Prostate gland (tissue), 2 donors: ENCODE data around the gene SBF2. TPM values are rescaled to one million over a fixed set of nuclear protein-coding genes. Genes with fewer than 3 reads are reported as not detected.

Experiments
- DNase-seq: peaks from one replicate; pipeline ENCODE4 v3.0.0-alpha.2; 2019; ENCODE audit warnings: low spot score
- H3K27ac ChIP-seq, 2 donors: fragments of 200-600 bp; sonication (generic); 2 replicates each; pipeline ENCODE4 v1.5.1; 2017 to 2019
- H3K27me3 ChIP-seq: fragments of 200-600 bp; sonication (generic); replicated peaks from 2 replicates; pipeline ENCODE4 v1.5.1; 2019; ENCODE audit not compliant: insufficient read depth
- H3K36me3 ChIP-seq, 2 donors: fragments of 200-600 bp; sonication (generic); 1 replicate in 1 of 2; 2 replicates in 1 of 2; pipeline versions ENCODE4 v1.5.1 to v1.8.1; 2017 to 2019
- H3K4me1 ChIP-seq: fragments of 200-600 bp; sonication (generic); replicated peaks from 2 replicates; pipeline ENCODE4 v1.5.1; 2019
- H3K4me3 ChIP-seq, 2 donors: fragments of 200-600 bp; sonication (generic); 2 replicates each; pipeline ENCODE4 v1.5.1; 2017 to 2019
- H3K9me3 ChIP-seq: fragments of 200-600 bp; sonication (generic); 2 replicates; pipeline ENCODE4 v1.5.1; 2017
- POLR2A ChIP-seq: fragments of 450-650 bp; IDR thresholded peaks from one replicate; pipeline ENCODE4 v1.6.1; 2016; ENCODE audit warnings: antibody characterized with exemption, mild to moderate bottlenecking
- POLR2AphosphoS5 ChIP-seq: sonication (generic); formaldehyde crosslinking; IDR thresholded peaks from one replicate; pipeline ENCODE4 v1.6.1; 2017; ENCODE audit warnings: antibody characterized with exemption
- WGBS: methylation state at CpG from one replicate; pipeline ENCODE4 v1.1.5; 2018; 5-methylcytosine and 5-hydroxymethylcytosine counted together
- intact Hi-C: fragments of 100-400 bp; cut with DNase I; formaldehyde crosslinking; loops from one replicate; pipeline ENCODE4 v1.14.2; 2022
- total RNA-seq, 2 donors: library from RNA; depleted of rRNA; stranded (reverse); fragments of >200 nt; gene quantifications; one replicate each; pipeline ENCODE4 v1.1.0, GENCODE V29; 2016
- TF ChIP-seq, protein P1 (sequence below), 4 experiments: fragments of 200-600 bp in 2 of 4; fragments of 450-650 bp in 2 of 4; sonication (generic) in 2 of 4; IDR thresholded peaks; 1 replicate in 3 of 4; 2 replicates in 1 of 4; pipeline ENCODE4 v1.5.1; 2016 to 2019; ENCODE audit warnings: antibody characterized with exemption in 4 of 4, mild to moderate bottlenecking in 2 of 4, moderate library complexity in 2 of 4

The SBF2 gene
- total RNA-seq, 2 donors from 2014 or later, result 35.9 to 56.7 TPM

DNA sequence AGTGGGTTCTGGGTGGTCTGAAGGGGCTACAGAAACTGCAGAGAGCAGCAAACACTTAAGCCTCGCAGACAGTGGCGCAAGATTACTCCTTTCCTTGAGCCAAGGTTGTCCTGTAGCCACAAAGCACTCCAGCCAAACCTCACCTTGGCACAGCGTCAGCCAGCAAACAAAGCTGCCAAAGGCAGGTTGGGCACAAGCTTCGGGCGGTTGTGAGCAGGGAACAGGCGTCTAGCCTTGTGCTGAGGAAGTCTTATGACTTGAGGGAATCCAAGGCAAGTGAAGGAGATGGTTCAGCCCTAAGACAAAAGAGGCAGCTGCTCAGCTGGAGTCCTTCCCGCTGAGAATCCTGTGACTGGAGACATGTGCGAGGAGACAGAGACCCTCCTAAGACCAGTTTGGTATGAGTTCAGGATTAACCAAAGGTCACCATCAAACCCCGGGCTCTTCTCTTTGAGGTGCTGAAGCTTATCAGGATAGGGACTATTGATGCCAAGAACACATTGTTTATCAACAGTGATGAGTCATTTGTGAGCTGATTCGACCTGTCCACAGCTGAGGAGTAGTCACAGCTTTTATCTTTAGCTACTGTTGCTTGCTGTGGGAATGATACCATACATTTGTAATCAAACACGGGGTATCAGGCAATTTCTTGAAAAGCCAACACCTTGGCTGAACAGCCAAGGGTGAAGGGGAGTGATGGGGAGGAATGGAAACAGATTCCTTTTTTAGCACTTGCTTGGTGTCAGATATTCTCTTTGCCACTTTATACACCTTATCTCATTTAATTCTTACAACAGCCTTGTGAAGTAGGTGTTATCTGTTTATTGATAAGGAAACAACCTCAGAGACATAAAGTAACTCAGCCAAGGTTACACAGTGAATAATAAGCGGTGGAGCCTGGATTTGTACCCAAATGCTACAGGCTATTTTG is 15.4 kb upstream of the SBF2 start:
- peak; percentile 92 for DNase-seq
- peak overlapping the region; percentile 95 to 96 for H3K27ac ChIP-seq
- no peak overlapping the region for H3K4me3 ChIP-seq
- no peaks in the 10 kb centered on the region for H3K9me3 ChIP-seq
- intact Hi-C loops, result loop anchor here (5.0 to 10.0 kb wide), 5 partner anchors 102 to 735 kb away; partner anchors contain the start of gene WEE1
- no peaks in the 10 kb centered on the region for H3K4me1 ChIP-seq
- 25% methylated on average over 12 of the region's 12 CpGs for WGBS
- H3K36me3 ChIP-seq, result no peaks in the 10 kb centered on the region
- no peak for TF ChIP-seq POLR2A
- TF ChIP-seq POLR2AphosphoS5, result peak; percentile 91
- TF ChIP-seq, protein P1, sequence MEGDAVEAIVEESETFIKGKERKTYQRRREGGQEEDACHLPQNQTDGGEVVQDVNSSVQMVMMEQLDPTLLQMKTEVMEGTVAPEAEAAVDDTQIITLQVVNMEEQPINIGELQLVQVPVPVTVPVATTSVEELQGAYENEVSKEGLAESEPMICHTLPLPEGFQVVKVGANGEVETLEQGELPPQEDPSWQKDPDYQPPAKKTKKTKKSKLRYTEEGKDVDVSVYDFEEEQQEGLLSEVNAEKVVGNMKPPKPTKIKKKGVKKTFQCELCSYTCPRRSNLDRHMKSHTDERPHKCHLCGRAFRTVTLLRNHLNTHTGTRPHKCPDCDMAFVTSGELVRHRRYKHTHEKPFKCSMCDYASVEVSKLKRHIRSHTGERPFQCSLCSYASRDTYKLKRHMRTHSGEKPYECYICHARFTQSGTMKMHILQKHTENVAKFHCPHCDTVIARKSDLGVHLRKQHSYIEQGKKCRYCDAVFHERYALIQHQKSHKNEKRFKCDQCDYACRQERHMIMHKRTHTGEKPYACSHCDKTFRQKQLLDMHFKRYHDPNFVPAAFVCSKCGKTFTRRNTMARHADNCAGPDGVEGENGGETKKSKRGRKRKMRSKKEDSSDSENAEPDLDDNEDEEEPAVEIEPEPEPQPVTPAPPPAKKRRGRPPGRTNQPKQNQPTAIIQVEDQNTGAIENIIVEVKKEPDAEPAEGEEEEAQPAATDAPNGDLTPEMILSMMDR (IDR thresholded peaks at IDR 0.05), result no peak
- no peaks in the 10 kb centered on the region for H3K27me3 ChIP-seq

DNA sequence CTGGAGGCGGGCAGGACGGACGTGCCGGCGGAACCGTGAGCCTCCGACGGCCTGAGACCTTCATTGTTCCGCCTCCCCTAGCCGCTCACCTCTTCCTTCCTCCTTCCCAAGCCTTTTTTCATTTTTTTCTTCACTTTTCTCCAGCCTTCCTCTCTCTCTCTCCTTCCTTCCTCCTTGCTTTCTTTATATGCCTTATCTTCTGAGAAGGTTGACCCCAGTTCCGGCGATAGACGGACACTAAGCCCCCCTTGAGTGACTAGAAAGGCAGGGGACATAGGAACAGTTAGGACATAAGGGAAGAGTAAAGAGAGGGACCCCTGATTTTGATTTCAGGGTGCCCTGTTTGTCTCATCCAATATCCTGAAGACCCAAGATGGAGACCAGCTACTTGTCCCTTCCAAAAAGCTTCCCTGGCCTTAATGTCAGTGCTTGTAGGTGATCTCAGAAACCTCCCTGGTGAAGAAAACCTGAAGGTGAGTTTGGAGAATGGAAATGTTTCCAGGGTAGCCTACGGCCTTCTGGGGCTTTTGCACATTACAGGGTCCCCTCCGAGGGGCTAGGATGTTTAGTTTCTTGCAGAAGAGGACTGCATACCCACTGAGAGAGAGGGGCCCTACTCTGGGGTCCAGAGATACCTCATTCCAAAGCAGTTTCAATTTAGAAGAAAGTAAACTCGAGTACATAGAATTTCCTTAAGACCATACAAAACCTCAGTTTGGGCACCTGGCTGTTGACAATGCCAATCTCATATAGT is 14.4 kb upstream of the SBF2 start:
- intact Hi-C loops, result loop anchor here (5.0 to 10.0 kb wide), 5 partner anchors 101 to 734 kb away; partner anchors contain the start of gene WEE1
- Histone ChIP-seq H3K27me3 (no peaks in the 10 kb centered on the region), H3K9me3 (no peaks in the 10 kb centered on the region), H3K27ac (peak overlapping the region; percentile 95 to 96), H3K36me3 (no peaks in the 10 kb centered on the region), H3K4me1 (peaks cover 7% of the 10 kb centered on the region), H3K4me3 (peak overlapping the region; percentile 54 to 58)
- no peak for TF ChIP-seq POLR2AphosphoS5
- TF ChIP-seq, protein P1 (IDR thresholded peaks at IDR 0.05), result no peak
- TF ChIP-seq POLR2A, result no peak
- 23% methylated on average over 16 of the region's 16 CpGs for WGBS
- DNase-seq, result no peak

DNA sequence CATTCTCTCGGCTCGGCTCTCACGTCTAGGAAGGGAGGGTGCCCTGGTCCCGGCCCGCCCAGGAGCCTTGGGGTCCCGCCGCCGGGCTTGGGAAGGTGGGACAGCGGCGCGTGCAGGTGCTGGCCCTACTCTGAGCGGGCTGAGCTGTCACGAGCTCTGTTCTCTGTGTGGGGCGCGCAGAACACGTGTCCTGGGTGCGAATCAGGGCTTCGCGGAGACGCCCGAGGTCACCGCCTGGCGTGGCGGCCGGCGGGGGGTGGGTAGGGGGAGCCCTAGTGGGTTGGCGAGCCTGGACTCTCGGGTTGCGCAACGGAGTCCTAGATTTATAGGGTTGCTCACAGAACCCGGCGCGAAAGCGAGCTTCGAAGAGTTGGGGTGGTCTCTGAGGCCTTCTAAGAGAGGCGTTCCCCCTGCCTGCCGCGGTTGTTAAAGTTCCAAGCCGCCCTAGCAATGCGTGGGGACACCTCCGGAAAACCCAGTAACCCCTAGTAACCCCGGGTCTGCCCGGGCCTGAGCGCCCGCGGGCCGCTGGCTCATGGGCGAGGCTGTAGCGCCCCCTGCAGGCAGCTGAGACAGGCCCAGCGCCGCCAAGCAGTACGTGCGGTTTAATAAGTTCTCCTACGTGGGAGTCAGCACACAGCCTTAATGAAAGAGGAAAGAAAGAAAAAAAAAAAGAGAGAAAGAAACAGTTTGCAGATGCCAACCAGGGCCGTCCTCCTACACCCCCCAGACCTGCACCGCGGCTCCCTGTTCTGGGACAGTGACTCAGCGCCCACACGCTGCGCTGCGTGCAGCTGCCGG is 13.6 kb upstream of the SBF2 start:
- H3K9me3 ChIP-seq, result no peaks in the 10 kb centered on the region
- TF ChIP-seq POLR2A, result peak; percentile 50
- peak; percentile 33 for TF ChIP-seq POLR2AphosphoS5
- TF ChIP-seq, protein P1 (IDR thresholded peaks at IDR 0.05), result peak; percentile 97 to 99 (median 98)
- DNase-seq, result peak; percentile 75
- no peaks in the 10 kb centered on the region for H3K27me3 ChIP-seq
- intact Hi-C loops, result loop anchor here (5.0 to 10.0 kb wide), 5 partner anchors 100 to 733 kb away; partner anchors contain the start of gene WEE1
- H3K27ac ChIP-seq, result peak overlapping the region; percentile 95 to 96
- peaks cover 8% of the 10 kb centered on the region for H3K4me1 ChIP-seq
- H3K36me3 ChIP-seq, result no peaks in the 10 kb centered on the region
- H3K4me3 ChIP-seq, result peak overlapping the region; percentile 54 to 58
- WGBS, result 4% methylated on average over 57 of the region's 62 CpGs

DNA sequence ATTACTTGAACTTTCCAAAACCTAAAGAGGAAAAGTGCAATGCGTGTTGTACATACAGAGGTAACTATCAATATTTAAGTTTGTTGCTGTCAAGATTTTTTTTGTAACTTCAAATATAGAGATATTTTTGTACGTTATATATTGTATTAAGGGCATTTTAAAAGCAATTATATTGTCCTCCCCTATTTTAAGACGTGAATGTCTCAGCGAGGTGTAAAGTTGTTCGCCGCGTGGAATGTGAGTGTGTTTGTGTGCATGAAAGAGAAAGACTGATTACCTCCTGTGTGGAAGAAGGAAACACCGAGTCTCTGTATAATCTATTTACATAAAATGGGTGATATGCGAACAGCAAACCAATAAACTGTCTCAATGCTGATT is 13.0 kb upstream of the SBF2 start:
- intact Hi-C loops, result loop anchor here (5.0 to 10.0 kb wide), 5 partner anchors 100 to 732 kb away; partner anchors contain the start of gene WEE1
- Histone ChIP-seq H3K36me3 (no peaks in the 10 kb centered on the region), H3K9me3 (no peaks in the 10 kb centered on the region), H3K27ac (peak overlapping the region; percentile 95 to 96), H3K4me3 (peak overlapping the region; percentile 54 to 58), H3K27me3 (no peaks in the 10 kb centered on the region), H3K4me1 (peaks cover 11% of the 10 kb centered on the region)
- WGBS, result 35% methylated on average over 9 of the region's 9 CpGs
- DNase-seq, result no peak
- TF ChIP-seq POLR2A, result no peak
- peak; percentile 49 for TF ChIP-seq POLR2AphosphoS5
- TF ChIP-seq, protein P1 (IDR thresholded peaks at IDR 0.05), result no peak
